ENCODE results near the gene PRRX2.
A peak's percentile ranks its signal among the peaks of the same experiment; 100 is the strongest.
"Not testable (repeated sequence)": the region's sequence is repeated elsewhere in the genome, so short reads cannot be mapped to it uniquely, and the experiment has no call there.

The PRRX2 gene

GRCh38 chr9:129665389-129665775 lies at the start of gene PRRX2:
PRRX2 (plus strand) TSS chr9:129665647; CDS start chr9:129665868, 221 bp downstream.
- DNase-seq: peak; percentile 11

GRCh38 chr9:129617167-129617566 lies 48.3 kb upstream of the PRRX2 start:
- peak; percentile 35 for DNase-seq

- DNase-seq: peak; percentile 37
Observed at GRCh38 chr9:129619787-129620668, 45.4 kb upstream of the PRRX2 start.

GRCh38 chr9:129620669-129621295 lies 44.7 kb upstream of the PRRX2 start, which contains the start of gene C9orf50:
C9orf50 (minus strand) TSS chr9:129621101; CDS start chr9:129620574, 527 bp downstream.
- no peak for DNase-seq

GRCh38 chr9:129623331-129623730 lies 42.1 kb upstream of the PRRX2 start:
- peak; percentile 82 for DNase-seq

GRCh38 chr9:129624168-129624759 lies 41.2 kb upstream of the PRRX2 start:
- DNase-seq: peak; percentile 71

- peak; percentile 74 for DNase-seq
Observed at GRCh38 chr9:129624947-129625346, 40.5 kb upstream of the PRRX2 start.

- DNase-seq: peak; percentile 93
Observed at GRCh38 chr9:129626079-129626624, 39.3 kb upstream of the PRRX2 start, which contains the start of gene NTMT1. NTMT1 (plus strand) TSS chr9:129626163; CDS start chr9:129632704, 6,541 bp downstream.

- DNase-seq: peak; percentile 26
Observed at GRCh38 chr9:129626625-129627284, 38.7 kb upstream of the PRRX2 start.

GRCh38 chr9:129627556-129628440 lies 37.6 kb upstream of the PRRX2 start:
- no peak for DNase-seq

GRCh38 chr9:129628709-129629108 lies 36.7 kb upstream of the PRRX2 start:
- DNase-seq: no peak

GRCh38 chr9:129629251-129629820 lies 36.1 kb upstream of the PRRX2 start:
- no peak for DNase-seq

- DNase-seq: no peak
Observed at GRCh38 chr9:129630967-129631673, 34.3 kb upstream of the PRRX2 start.

- DNase-seq: no peak
Observed at GRCh38 chr9:129631674-129632129, 33.7 kb upstream of the PRRX2 start.

GRCh38 chr9:129632460-129632859 lies 33.0 kb upstream of the PRRX2 start:
- no peak for DNase-seq

- DNase-seq: no peak
Observed at GRCh38 chr9:129633207-129633606, 32.2 kb upstream of the PRRX2 start.

GRCh38 chr9:129633848-129634247 lies 31.6 kb upstream of the PRRX2 start:
- no peak for DNase-seq

- DNase-seq: no peak
Observed at GRCh38 chr9:129635099-129636065, 30.1 kb upstream of the PRRX2 start.

GRCh38 chr9:129636343-129636742 lies 29.1 kb upstream of the PRRX2 start:
- not testable (repeated sequence) for DNase-seq

Data from suppressor macrophage treated with lipopolysaccharide for 4 hours (primary cell).